Brain microvascular endothelial cell (primary cell): ENCODE measurements around the gene NHLRC1.
A peak's percentile ranks its signal among the peaks of the same experiment; 100 is the strongest.
"Not testable (repeated sequence)": the region's sequence is repeated elsewhere in the genome, so short reads cannot be mapped to it uniquely, and the experiment has no call there.

ENCODE experiments used
- DNase-seq: peaks from one replicate; pipeline ENCODE4 v3.0.0-alpha.2; 2020
- H3K27ac ChIP-seq: fragments of 250-450 bp; sonication (Bioruptor Pico); 2 replicates; pipeline ENCODE4 v1.5.1; 2020; ENCODE audit warnings: mild to moderate bottlenecking, moderate library complexity
- H3K27me3 ChIP-seq: fragments of 250-450 bp; sonication (Bioruptor Pico); replicated peaks from 2 replicates; pipeline ENCODE4 v1.5.1; 2020; ENCODE audit warnings: mild to moderate bottlenecking
- H3K36me3 ChIP-seq: fragments of 250-450 bp; sonication (Bioruptor Pico); replicated peaks from 2 replicates; pipeline ENCODE4 v1.5.1; 2020; ENCODE audit warnings: mild to moderate bottlenecking
- H3K4me3 ChIP-seq: 2 replicates; pipeline ENCODE4 v1.5.1; 2011; ENCODE audit warnings: low read depth, mild to moderate bottlenecking, control low read depth, low read length, moderate library complexity
- CTCF ChIP-seq: IDR thresholded peaks from 2 replicates; pipeline ENCODE4 v1.5.1; 2011; ENCODE audit warnings: low read depth, mild to moderate bottlenecking, moderate library complexity, low read length, control low read depth, inconsistent platforms; ENCODE audit errors: missing control alignments
- in situ Hi-C: cut with HindIII; loops from 2 replicates; pipeline ENCODE4 v1.10.0; 2017; ENCODE audit warnings: low sequenced_read_pairs, low pct_ligation_motif_present

NHLRC1 gene

GRCh38 chr6:18154507-18155149 is 32.2 kb upstream of the NHLRC1 start, which contains the start of gene TPMT:
Gene TPMT, minus strand, starts transcription at chr6:18155077. Its CDS starts 5,950 bp downstream, at chr6:18149127.
- no peak for TF ChIP-seq CTCF
- Histone ChIP-seq H3K27me3 (no peaks in the 10 kb centered on the region), H3K4me3 (peak within 1 kb of the TSS; percentile 92), H3K27ac (peak within 1 kb of the TSS; percentile 57), H3K36me3 (no peaks in the 10 kb centered on the region)
- peak; percentile 8 for DNase-seq
- in situ Hi-C loops = no loop called here

- Histone ChIP-seq H3K36me3 (no peaks in the 10 kb centered on the region), H3K4me3 (no peak overlapping the region), H3K27me3 (no peaks in the 10 kb centered on the region), H3K27ac (no peak overlapping the region)
- DNase-seq = no peak
- in situ Hi-C loops = no loop called here
- no peak for TF ChIP-seq CTCF
Observed at GRCh38 chr6:18153311-18153703, 30.8 kb upstream of the NHLRC1 start.

GRCh38 chr6:18151801-18152200 is 29.3 kb upstream of the NHLRC1 start:
- TF ChIP-seq CTCF = no peak
- in situ Hi-C loops = no loop called here
- no peak overlapping the region for H3K4me3 ChIP-seq

DNA sequence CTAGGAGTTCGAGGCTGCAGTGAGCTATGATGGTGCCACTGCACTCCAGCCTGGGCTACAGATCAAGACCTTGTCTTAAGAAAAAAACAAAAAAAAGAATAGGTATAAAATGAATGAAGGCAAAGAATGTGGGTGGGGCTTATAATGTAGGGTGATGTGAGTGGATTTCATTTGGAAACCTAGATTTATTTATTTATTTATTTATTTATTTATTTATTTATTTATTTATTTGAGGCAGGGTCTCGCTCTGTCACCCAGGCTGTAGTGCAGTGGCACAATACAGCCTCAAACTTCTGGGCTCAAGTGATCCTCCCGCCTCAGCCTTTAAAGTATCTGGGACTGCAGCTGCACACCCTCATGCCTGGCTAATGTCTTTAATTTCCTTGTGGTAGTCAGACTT is 28.9 kb upstream of the NHLRC1 start:
- in situ Hi-C loops, H3K27ac ChIP-seq, H3K4me3 ChIP-seq, H3K36me3 ChIP-seq, H3K27me3 ChIP-seq, DNase-seq: not testable (repeated sequence)

More at GRCh38 chr6:18151801-18152200, 29.3 kb upstream of the NHLRC1 start:
- Histone ChIP-seq H3K36me3 (no peaks in the 10 kb centered on the region), H3K27me3 (no peaks in the 10 kb centered on the region), H3K27ac (no peak overlapping the region)
- DNase-seq = no peak

- TF ChIP-seq CTCF = no peak
- Histone ChIP-seq H3K27ac (peak overlapping the region; percentile 36), H3K4me3 (no peak overlapping the region), H3K27me3 (no peaks in the 10 kb centered on the region), H3K36me3 (no peaks in the 10 kb centered on the region)
- in situ Hi-C loops = no loop called here
- peak; percentile 81 for DNase-seq
Observed at GRCh38 chr6:18148304-18149025, 26.0 kb upstream of the NHLRC1 start.

GRCh38 chr6:18147616-18148015 is 25.1 kb upstream of the NHLRC1 start:
- H3K27ac ChIP-seq = no peak overlapping the region
- DNase-seq = no peak
- in situ Hi-C loops = no loop called here
- no peak overlapping the region for H3K4me3 ChIP-seq
- H3K36me3 ChIP-seq = no peaks in the 10 kb centered on the region
- H3K27me3 ChIP-seq = no peaks in the 10 kb centered on the region
- TF ChIP-seq CTCF = no peak
